Activated CD4-positive, alpha-beta T cell treated with anti-CD3 and anti-CD28 coated beads, Interleukin-10, Interleukin-2, amounts not matched to agents 100 ng/mL and 50 ng/mL, durations not matched to agents 16 hours and 8 hours (primary cell): Measurements from ENCODE around the gene TRIM15.

ENCODE experiments used
- DNase-seq: peaks from one replicate; pipeline ENCODE4 v3.0.0-alpha.2; 2020

Gene TRIM15

DNA sequence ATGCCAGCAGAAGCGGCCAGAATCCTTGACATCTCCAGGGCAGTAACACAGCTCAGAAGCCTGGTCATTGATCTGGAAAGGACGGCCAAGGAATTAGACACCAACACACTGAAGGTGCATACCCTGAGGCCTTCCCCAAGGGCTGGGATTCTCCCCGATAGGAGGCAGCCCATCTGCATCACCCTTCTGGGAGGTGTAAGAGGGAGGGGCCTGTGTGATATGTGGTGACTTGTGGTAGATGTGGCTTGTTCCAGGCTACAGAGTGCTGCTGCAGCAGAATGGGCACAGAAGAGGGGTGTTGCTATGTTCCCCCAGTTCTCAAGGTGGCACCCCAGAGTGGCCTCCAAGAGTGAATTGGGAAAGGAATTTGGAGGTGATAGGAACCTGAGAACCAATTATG is 16.2 kb upstream of the TRIM15 start:
- no peak for DNase-seq

GRCh38 chr6:30149234-30149633 is 14.1 kb upstream of the TRIM15 start:
- no peak for DNase-seq

GRCh38 chr6:30149858-30150550 is 13.3 kb upstream of the TRIM15 start:
- DNase-seq: no peak

DNA sequence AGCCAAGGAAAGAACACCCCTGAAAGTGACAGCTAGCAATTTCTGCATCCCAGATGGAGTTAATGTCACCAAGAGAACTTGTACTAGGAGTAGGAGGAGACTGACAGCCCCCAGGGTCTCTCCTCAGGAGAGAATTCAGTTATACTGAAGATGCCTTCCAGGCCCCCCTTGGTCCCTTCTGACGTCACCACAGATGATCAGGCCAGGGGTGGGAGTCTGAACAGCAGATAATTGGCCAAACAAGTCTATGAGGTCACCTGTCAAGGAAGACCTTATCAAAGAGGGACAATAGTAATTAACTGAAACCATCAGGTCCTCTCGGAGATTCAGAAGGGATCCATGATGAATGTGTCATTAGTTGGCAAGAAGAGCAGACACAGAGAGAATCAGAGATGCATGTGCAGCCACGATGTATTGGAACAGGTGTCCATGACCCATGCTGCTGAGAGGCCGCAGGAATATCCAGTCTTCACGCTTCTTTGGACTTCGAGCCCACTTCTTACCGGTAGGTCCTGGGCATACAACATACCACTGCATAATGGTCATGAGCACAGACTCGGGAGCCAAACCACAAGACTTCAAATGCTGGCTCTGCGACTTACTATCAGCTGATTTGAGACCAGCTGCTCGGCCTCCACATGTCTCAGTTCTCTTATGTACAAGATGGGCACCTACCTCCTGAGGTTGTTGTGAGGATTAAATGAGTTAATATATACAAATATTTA is 12.5 kb upstream of the TRIM15 start:
- no peak for DNase-seq

- DNase-seq: no peak
Measured at GRCh38 chr6:30151580-30151979, 11.8 kb upstream of the TRIM15 start.

GRCh38 chr6:30152016-30152673 is 11.2 kb upstream of the TRIM15 start:
- DNase-seq: no peak

DNA sequence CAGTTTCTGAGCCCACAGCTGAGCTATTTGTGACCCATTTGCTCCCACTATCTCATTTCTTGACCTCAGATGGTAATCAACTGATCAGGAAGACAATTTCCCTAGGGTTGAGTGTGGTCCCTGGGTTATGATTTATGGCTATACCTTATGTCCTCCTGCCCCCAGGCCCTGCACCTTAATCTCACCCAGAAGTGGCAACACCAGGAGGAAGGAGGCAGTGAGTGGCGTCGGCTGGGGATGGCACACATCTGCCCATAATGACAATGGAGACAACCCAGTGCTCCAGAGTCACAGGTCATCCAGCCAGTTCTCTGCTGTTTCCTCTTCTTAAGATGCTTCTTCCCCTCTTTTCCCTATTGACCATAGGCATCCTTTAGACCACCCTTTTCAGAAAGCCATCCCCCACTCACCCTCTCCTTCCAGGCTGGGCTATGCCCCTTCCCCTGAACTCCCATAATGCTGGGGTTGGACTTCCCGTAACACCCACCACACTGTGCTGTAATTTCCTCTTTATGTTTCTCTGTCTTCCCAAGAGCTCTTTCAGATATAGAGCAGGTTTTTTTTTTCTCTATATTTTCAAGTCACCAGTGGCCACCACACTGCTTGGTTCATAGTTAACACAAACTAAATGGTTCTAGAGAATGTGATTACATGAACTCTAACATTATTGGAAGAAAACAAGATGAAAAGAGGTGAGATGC is 10.3 kb upstream of the TRIM15 start:
- no peak for DNase-seq

DNA sequence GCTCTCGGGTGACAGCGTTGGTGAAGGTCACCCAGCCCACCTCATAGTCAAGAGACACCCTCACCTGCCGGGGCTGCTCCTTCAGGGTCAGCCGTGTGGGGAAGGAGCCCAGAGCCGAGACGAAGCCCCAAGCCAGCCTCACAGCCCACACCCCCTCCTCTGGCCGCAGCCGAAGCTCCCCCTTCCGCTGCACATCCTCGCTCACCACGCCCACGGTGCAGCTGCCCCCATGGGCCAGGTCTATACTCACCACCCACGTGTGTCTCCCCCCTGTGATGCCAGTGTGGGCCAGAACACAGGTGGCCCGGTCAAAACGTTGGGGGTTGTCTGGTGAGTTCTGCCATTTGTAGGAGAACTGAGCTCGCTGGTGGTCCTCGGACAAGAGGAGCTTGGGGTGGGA is 9.3 kb upstream of the TRIM15 start:
- no peak for DNase-seq

DNA sequence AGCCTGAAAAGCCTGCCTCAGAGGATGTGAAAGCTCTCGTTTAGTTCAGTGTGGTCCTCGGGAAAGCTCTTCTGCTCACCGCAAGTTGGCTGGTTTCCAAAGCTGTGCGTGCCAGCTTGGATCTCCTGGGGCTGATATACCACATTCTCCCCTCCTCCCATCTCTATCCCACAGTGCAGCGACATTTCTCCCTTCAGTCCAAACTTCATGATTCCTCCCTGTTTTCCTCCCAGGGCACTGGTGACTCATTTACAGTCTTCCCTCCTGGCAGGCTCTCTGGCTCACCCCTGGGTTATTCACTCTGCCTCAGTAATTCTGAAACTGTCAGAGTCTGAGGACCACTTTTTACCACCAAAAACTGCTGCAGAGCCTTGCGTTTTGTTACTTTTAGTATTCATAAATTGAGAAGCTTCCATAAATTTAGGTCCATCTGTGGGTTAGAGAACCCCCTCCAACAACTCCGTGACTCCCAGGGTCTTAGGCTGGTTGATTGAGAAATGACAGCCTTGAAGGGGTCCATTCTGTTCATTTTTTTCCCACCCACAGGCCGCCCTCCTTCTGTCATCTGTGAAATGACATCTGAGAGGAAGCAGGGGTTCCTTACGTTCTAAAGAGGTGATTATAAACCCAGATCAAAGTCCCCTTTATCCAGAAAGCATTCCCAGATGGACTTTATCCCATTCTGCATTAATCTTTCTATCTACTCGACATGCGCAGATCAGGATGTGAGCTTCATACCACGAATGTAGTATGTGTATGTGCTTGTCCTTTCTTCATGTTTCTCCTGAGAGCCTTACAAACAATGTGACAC is 8.4 kb upstream of the TRIM15 start:
- DNase-seq: no peak

GRCh38 chr6:30155520-30156261 is 7.7 kb upstream of the TRIM15 start:
- no peak for DNase-seq

DNA sequence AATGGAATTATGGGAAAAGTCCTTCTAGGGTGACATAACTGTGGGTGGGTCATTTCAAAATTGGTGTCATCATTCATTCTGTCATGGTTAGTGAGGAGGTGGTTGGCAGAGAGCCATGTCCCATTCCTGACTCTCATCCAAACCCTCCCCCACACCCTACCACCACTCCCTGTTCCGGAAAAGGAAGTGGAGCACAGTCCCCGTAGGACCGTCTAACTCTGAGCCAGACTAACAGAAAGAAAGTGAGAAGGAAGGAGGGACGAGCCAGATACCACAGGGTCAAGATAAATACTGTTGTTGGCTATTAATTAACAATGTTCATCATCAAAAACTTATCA is 7.1 kb upstream of the TRIM15 start:
- DNase-seq: no peak

- no peak for DNase-seq
Measured at GRCh38 chr6:30156774-30157173, 6.6 kb upstream of the TRIM15 start.

DNA sequence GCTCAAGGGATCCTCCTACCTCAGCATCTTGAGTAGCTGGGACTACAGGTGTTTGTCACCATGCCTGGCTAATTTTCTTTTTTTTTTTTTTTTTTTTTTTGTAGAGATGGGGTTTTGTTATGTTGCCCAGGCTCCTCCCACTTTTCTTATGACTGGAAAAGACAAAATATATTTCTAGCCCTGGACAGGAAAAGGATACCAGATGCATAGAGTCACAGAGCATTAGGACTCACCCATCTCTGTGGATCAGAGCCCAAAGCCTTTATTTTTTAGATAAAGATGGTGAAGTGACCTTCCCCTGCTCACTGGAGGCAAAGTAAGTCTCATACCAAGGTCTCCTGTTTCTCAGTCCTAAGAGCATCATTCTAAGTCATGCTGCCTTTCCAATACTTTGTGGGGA is 5.8 kb upstream of the TRIM15 start:
- DNase-seq: no peak

- DNase-seq: no peak
Measured at GRCh38 chr6:30157999-30158398, 5.3 kb upstream of the TRIM15 start.

DNA sequence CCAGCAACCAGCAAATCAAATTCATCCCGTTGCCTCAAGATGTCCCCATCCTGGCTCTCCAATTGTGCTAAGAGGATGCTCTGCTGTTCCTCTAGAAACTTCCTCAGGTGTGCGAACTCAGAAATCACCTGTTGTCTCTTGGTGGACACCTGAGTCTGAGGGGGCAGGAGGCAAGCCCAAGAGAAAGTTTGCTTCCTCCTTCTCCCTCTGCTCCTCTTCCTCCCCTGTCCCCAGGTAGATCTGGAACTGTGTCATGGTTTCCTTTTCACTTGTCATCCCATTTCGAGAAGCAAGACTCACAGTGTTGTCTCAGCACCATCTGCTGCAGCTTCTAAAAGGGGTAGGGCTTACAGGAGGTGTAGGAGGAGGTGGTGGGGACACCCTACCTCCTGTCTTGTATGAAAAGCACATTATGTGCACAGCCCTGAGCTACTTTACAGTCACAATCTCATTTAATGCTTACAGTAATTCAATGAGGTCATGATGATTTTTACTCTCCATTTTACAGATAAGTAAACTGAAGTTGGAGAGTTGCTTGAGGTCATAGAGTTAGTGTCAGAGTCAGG is 4.8 kb upstream of the TRIM15 start:
- peak; percentile 18 for DNase-seq

- no peak for DNase-seq
Measured at GRCh38 chr6:30160008-30160784, 3.1 kb upstream of the TRIM15 start.

- no peak for DNase-seq
Measured at GRCh38 chr6:30160785-30161531, 2.4 kb upstream of the TRIM15 start, which contains the start of gene TRIM10. Gene TRIM10, minus strand, starts transcription at chr6:30161211. Its CDS starts 353 bp downstream, at chr6:30160858.

DNA sequence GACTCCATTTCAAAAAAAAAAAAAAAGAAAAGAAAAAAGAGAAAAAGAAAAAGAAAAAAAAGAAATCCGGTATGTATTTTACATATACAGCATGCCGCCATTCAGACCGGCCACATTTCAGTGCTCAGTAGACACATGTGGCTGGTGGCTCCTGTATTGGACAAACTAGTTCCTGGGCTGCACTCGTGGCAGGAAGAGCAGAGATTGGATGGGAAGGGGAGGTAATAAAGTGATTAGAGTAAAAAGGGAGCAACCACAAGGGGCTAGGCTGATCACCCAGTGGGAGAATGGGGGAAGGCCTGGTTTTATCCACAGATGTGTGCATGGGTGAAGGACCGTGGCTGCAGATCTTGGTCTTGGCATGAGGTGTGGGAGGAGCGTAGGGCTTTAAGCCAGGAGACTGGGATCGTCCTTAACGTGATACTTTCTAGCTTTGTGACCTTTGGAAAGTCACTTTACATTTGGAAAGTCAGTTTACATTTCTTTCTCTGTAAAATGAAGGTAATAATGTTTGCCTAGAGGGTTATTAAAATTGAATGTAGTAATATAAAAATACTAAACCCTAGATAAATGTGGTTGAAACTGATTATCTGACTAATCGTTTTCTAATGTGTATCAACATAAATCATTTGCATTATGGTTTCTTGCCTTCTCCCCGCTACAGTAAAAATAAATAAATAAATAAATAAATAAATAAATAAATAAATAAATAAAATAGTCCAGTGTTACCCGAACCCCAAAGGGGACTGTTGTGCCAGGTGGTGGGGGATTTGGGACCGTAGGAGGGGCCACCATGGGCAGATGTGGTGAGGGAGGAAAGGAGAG is 869 bp upstream of the TRIM15 start:
- DNase-seq: no peak
